NCI-H2196 (cell line): ENCODE data around the gene FGF1.
"Not testable (repeated sequence)": the region's sequence is repeated elsewhere in the genome, so short reads cannot be mapped to it uniquely, and the experiment has no call there.

ENCODE experiments used
- DNase-seq: peaks from one replicate; lab custom pipeline; 2025; ENCODE audit not compliant: unreplicated experiment; lab: John Stamatoyannopoulos, UW

FGF1 gene

GRCh38 chr5:142671266-142671665, 14.6 kb downstream of the FGF1 start:
- DNase-seq: no peak

- DNase-seq: no peak
Measured at GRCh38 chr5:142670804-142671203, 15.1 kb downstream of the FGF1 start.

GRCh38 chr5:142669477-142669876, 16.4 kb downstream of the FGF1 start:
- no peak for DNase-seq

GRCh38 chr5:142668336-142668735, 17.6 kb downstream of the FGF1 start:
- DNase-seq: no peak

GRCh38 chr5:142667831-142668230, 18.1 kb downstream of the FGF1 start:
- no peak for DNase-seq

- no peak for DNase-seq
Measured at GRCh38 chr5:142664636-142665035, 21.3 kb downstream of the FGF1 start.

GRCh38 chr5:142664067-142664466, 21.8 kb downstream of the FGF1 start:
- DNase-seq: no peak

GRCh38 chr5:142663246-142663645, 22.6 kb downstream of the FGF1 start:
- DNase-seq: no peak

GRCh38 chr5:142661957-142662356, 23.9 kb downstream of the FGF1 start:
- DNase-seq: no peak

GRCh38 chr5:142661143-142661542, 24.7 kb downstream of the FGF1 start:
- no peak for DNase-seq

GRCh38 chr5:142660731-142661130, 25.2 kb downstream of the FGF1 start:
- no peak for DNase-seq

- DNase-seq: no peak
Measured at GRCh38 chr5:142660196-142660595, 25.7 kb downstream of the FGF1 start.

- no peak for DNase-seq
Measured at GRCh38 chr5:142659405-142659804, 26.5 kb downstream of the FGF1 start.

- DNase-seq: no peak
Measured at GRCh38 chr5:142658278-142658677, 27.6 kb downstream of the FGF1 start.

- DNase-seq: no peak
Measured at GRCh38 chr5:142657446-142657845, 28.4 kb downstream of the FGF1 start.

GRCh38 chr5:142655339-142656267, 30.3 kb downstream of the FGF1 start:
- peak; percentile 86 for DNase-seq

- no peak for DNase-seq
Measured at GRCh38 chr5:142654578-142655058, 31.3 kb downstream of the FGF1 start.

GRCh38 chr5:142653321-142653720, 32.6 kb downstream of the FGF1 start:
- DNase-seq: no peak

GRCh38 chr5:142652563-142652962, 33.3 kb downstream of the FGF1 start:
- no peak for DNase-seq

- no peak for DNase-seq
Measured at GRCh38 chr5:142650881-142651280, 35.0 kb downstream of the FGF1 start.

- DNase-seq: no peak
Measured at GRCh38 chr5:142650060-142650459, 35.8 kb downstream of the FGF1 start.

GRCh38 chr5:142648108-142648507, 37.8 kb downstream of the FGF1 start:
- not testable (repeated sequence) for DNase-seq

- DNase-seq: no peak
Measured at GRCh38 chr5:142645456-142645855, 40.4 kb downstream of the FGF1 start.
